T-cell (primary cell): ENCODE measurements around the gene MAIP1. TPM values are rescaled to one million over a fixed set of nuclear protein-coding genes. Genes with fewer than 3 reads are reported as not detected.

ENCODE experiments used
- ATAC-seq, 4 experiments: fragments of 200-7000 bp in 3 of 4; fragments of 150-1000 bp in 1 of 4; cut with Tn5 transposase; replicated peaks in 1 of 4; 1 replicate in 3 of 4; 2 replicates in 1 of 4; pipeline ENCODE4 v1.10.0; 2021; ENCODE audit warnings: moderate library complexity in 3 of 4, mild to moderate bottlenecking in 2 of 4, moderate number of reproducible peaks in 1 of 4
- CTCF ChIA-PET, 2 donors: fragments of 300-600 bp; sonication (Branson Sonifier 250); formaldehyde crosslinking; loops; one replicate each; lab custom pipeline; 2022; ENCODE audit warnings: antibody characterized with exemption in 2 of 2; lab: Charles Lee
- POLR2A ChIA-PET, 2 donors: fragments of 300-600 bp; sonication (Branson Sonifier 250); formaldehyde crosslinking; loops; one replicate each; lab custom pipeline; 2022; ENCODE audit warnings: antibody characterized with exemption in 2 of 2; lab: Charles Lee
- DNase-seq, 35 experiments: peaks; one replicate each; pipeline versions ENCODE4 v3.0.0 to v3.0.0-alpha.2; 2013 to 2023
- H3K27ac ChIP-seq: one replicate; pipeline ENCODE4 v1.5.1; 2013; ENCODE audit warnings: low read length
- H3K27me3 ChIP-seq, 2 experiments: replicated peaks in 1 of 2; 1 replicate in 1 of 2; 2 replicates in 1 of 2; pipeline versions ENCODE4 v1.6.1 to v1.7.0; 2013; ENCODE audit warnings: low read length in 1 of 2, mixed read lengths in 1 of 2; ENCODE audit not compliant: control insufficient read depth in 2 of 2, insufficient read depth in 2 of 2; ENCODE audit errors: extremely low read depth in 1 of 2
- H3K36me3 ChIP-seq, 2 donors: 1 replicate in 1 of 2; 2 replicates in 1 of 2; pipeline versions ENCODE4 v1.6.1 to v1.7.0; 2013; ENCODE audit warnings: low read length in 1 of 2; ENCODE audit not compliant: control insufficient read depth in 2 of 2, insufficient read depth in 1 of 2; ENCODE audit errors: extremely low read depth in 1 of 2
- H3K4me1 ChIP-seq, 2 experiments: 1 replicate in 1 of 2; 2 replicates in 1 of 2; pipeline versions ENCODE4 v1.6.1 to v1.7.0; 2013; ENCODE audit warnings: low read length in 2 of 2, mixed read lengths in 1 of 2; ENCODE audit not compliant: insufficient read depth in 2 of 2, control insufficient read depth in 1 of 2; ENCODE audit errors: extremely low read depth in 1 of 2
- H3K4me3 ChIP-seq, 2 donors: 1 replicate in 1 of 2; 2 replicates in 1 of 2; pipeline versions ENCODE4 v1.5.1 to v1.7.0; 2013; ENCODE audit warnings: mild to moderate bottlenecking in 2 of 2, low read length in 1 of 2, moderate library complexity in 1 of 2; ENCODE audit not compliant: control insufficient read depth in 1 of 2; ENCODE audit errors: extremely low read depth in 1 of 2
- H3K9me3 ChIP-seq: 2 replicates; pipeline ENCODE4 v1.7.0; 2013
- H3K27ac Mint-ChIP-seq, 2 donors: one replicate each; pipeline ENCODE4 v1.8.0; 2020 to 2021; ENCODE audit warnings: mild to moderate bottlenecking in 2 of 2, mixed read lengths in 2 of 2
- H3K27me3 Mint-ChIP-seq, 2 donors: one replicate each; pipeline ENCODE4 v1.8.0; 2021 to 2022; ENCODE audit warnings: mixed read lengths in 2 of 2
- H3K36me3 Mint-ChIP-seq: one replicate; pipeline ENCODE4 v1.8.0; 2021; ENCODE audit warnings: mixed read lengths
- H3K4me1 Mint-ChIP-seq, 3 donors: one replicate each; pipeline ENCODE4 v1.8.0; 2020 to 2022; ENCODE audit warnings: mixed read lengths in 3 of 3, mild to moderate bottlenecking in 1 of 3
- H3K4me3 Mint-ChIP-seq, 3 donors: one replicate each; pipeline ENCODE4 v1.8.0; 2020 to 2022; ENCODE audit warnings: mild to moderate bottlenecking in 3 of 3, mixed read lengths in 3 of 3, moderate library complexity in 3 of 3
- H3K9me3 Mint-ChIP-seq, 3 donors: one replicate each; pipeline ENCODE4 v1.8.0; 2020 to 2022; ENCODE audit warnings: mixed read lengths in 3 of 3
- WGBS: methylation state at CpG from one replicate; pipeline ENCODE4 v1.1.5; 2013; ENCODE audit warnings: missing lambda C conversion rate; ENCODE audit not compliant: insufficient coverage; 5-methylcytosine and 5-hydroxymethylcytosine counted together
- total RNA-seq, 35 experiments: library from RNA in 6 of 35; stranded (reverse) in 6 of 35; fragments of 120-200 nt in 1 of 35; gene quantifications; one replicate each; pipeline versions ENCODE4 v1.2.1 to v1.2.4 and lab custom pipeline; 2013 to 2026

Gene MAIP1
- total RNA-seq, 5 donors from 2014 or later (not counting 1 experiment from before 2014, with no cell fraction given), result 13.9 to 29.6 (median 14.7) TPM

DNA sequence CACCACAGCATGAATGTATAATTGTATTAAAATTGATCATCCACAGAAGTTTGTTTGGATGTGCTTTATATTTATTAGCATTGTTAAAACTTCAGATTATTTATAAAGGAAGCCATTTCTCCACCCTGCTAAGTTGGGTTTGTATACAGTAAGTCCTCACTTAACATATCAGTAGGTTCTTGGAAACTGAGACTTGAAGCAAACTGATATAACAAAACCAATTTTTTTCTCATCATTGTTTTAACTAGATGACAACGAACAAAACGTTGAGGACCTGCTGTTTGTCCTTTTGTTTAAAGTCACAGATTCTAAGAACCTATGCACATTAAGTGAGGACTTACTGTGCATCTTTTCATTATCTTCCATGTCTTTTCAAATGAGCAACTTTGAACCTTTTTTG lies 27.2 kb upstream of the MAIP1 start:
- CTCF ChIA-PET, result interaction anchor here in 1 of 2 donors (0.7 kb wide), 1 partner anchor 546 kb away, joined by 3 read pairs; no protein-coding TSS in a partner anchor
- H3K36me3 ChIP-seq, result peaks cover 0 to 28% of the 10 kb centered on the region in 2 donors
- H3K27me3 ChIP-seq, result no peaks in the 10 kb centered on the region
- Mint-ChIP-seq H3K9me3 (no peaks in the 10 kb centered on the region), H3K27me3 (no peaks in the 10 kb centered on the region), H3K4me3 (no peak overlapping the region), H3K36me3 (peaks cover 30% of the 10 kb centered on the region), H3K4me1 (peaks cover 6 to 10% (median 8%) of the 10 kb centered on the region in 3 donors), H3K27ac (peak overlapping the region; percentile 3 to 61)
- no peaks in the 10 kb centered on the region for H3K9me3 ChIP-seq
- H3K4me1 ChIP-seq, result no peaks in the 10 kb centered on the region
- POLR2A ChIA-PET, result interaction anchor here in 1 of 2 donors (0.5 to 0.7 kb wide), 2 partner anchors 12 to 469 kb away, joined by 5 to 6 read pairs; no protein-coding TSS in a partner anchor
- DNase-seq (no peak), ATAC-seq (no peak)
- WGBS, result 88% methylated on average over 2 of the region's 2 CpGs
- H3K4me3 ChIP-seq, result no peak overlapping the region
- H3K27ac ChIP-seq, result no peak overlapping the region

DNA sequence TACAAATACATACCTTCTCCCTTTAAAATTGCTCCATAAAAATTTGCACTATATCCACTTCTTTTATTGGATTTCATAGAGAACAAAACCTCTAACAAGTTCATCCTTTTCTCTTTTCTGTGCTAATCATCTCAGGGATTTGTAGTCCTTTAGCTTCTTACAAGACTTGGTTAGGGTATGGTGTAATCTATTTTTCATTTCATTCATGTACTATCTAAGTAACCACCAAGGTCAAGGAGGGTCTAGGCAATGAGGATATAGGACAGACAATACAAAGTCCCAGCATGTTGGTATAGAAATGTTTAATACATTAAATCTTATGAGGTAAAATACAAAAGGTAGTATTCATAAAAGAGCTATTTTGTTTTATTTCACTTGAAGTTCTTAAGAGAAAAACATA lies 26.8 kb upstream of the MAIP1 start:
- peak overlapping the region; percentile 3 to 44 for H3K27ac Mint-ChIP-seq

DNA sequence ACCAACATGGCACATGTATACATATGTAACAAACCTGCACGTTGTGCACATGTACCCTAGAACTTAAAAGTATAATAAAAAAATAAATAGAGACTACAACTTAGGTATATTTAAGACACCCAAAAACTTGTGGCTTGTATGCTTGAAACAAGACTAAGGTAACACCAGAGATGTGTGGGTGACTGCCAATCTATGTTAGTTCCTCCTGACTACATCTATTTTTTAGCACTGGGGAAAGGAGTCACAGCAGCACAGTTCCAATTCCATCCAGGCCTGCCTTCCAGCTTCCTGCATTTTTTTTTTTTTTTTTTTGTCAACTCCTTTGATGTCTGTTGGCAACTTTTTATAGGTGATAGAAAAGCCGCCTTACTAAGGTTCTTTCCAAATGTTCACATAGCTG lies 26.1 kb upstream of the MAIP1 start:
- H3K4me1 Mint-ChIP-seq, result peaks cover 0 to 7% (median 5%) of the 10 kb centered on the region in 3 donors
- Histone ChIP-seq H3K4me3 (no peak overlapping the region), H3K27ac (no peak overlapping the region), H3K9me3 (no peaks in the 10 kb centered on the region), H3K27me3 (no peaks in the 10 kb centered on the region), H3K4me1 (no peaks in the 10 kb centered on the region), H3K36me3 (peaks cover 0 to 28% of the 10 kb centered on the region in 2 donors)
- H3K4me3 Mint-ChIP-seq, result no peak overlapping the region
- H3K36me3 Mint-ChIP-seq, result peaks cover 30% of the 10 kb centered on the region
- no peaks in the 10 kb centered on the region for H3K9me3 Mint-ChIP-seq
- POLR2A ChIA-PET, result interaction anchor here in 1 of 2 donors (0.5 kb wide), 1 partner anchor 14 kb away, joined by 3 read pairs; no protein-coding TSS in a partner anchor
- DNase-seq (no peak), ATAC-seq (no peak)
- CTCF ChIA-PET, result no interaction called here
- H3K27me3 Mint-ChIP-seq, result no peaks in the 10 kb centered on the region
- peak overlapping the region; percentile 41 to 45 for H3K27ac Mint-ChIP-seq
- WGBS, result no CpG with 5 or more reads among the region's 2 CpGs

More for the DNA sequence above, 26.8 kb upstream of the MAIP1 start:
- no peaks in the 10 kb centered on the region for H3K9me3 Mint-ChIP-seq
- Histone ChIP-seq H3K9me3 (no peaks in the 10 kb centered on the region), H3K27ac (no peak overlapping the region), H3K4me1 (no peaks in the 10 kb centered on the region), H3K36me3 (peaks cover 0 to 28% of the 10 kb centered on the region in 2 donors), H3K27me3 (no peaks in the 10 kb centered on the region), H3K4me3 (no peak overlapping the region)
- ATAC-seq, result no peak
- no peak overlapping the region for H3K4me3 Mint-ChIP-seq
- peaks cover 6 to 11% (median 10%) of the 10 kb centered on the region in 3 donors for H3K4me1 Mint-ChIP-seq
- ChIA-PET CTCF (interaction anchor here in 1 of 2 donors (0.7 kb wide), 1 partner anchor 546 kb away, joined by 3 read pairs; no protein-coding TSS in a partner anchor), POLR2A (interaction anchor here in 1 of 2 donors (0.5 to 0.7 kb wide), 2 partner anchors 12 to 470 kb away, joined by 5 to 6 read pairs; no protein-coding TSS in a partner anchor)
- peaks cover 30% of the 10 kb centered on the region for H3K36me3 Mint-ChIP-seq
- no peak for DNase-seq
- no peaks in the 10 kb centered on the region for H3K27me3 Mint-ChIP-seq

DNA sequence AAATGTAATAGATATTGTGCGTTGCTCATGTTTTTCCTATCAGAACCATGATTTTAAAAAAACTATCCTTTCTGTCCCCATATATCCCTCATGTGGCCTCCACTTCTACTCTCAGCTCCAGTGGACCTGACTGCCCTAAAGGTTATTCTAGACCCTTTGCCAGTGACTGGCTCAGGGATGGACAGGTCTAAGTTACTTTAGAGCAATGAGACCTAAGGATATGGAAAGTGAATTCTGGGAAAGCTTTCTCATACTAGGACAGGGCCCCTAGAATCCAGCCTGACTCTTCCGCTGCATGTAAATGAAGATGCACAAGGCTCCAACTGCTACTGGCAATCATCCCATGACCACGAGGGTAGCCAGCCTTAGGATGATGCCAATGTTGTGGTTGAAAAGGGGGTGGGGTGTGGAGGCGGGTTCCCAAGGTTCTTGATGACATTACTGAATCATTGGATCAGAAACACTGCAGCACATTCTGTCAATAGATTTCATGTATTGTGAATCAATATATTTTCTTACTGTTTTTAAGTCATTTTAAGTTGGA lies 23.0 kb upstream of the MAIP1 start:
- no peaks in the 10 kb centered on the region for H3K27me3 Mint-ChIP-seq
- no peaks in the 10 kb centered on the region for H3K9me3 Mint-ChIP-seq
- H3K4me1 Mint-ChIP-seq, result peaks cover 0 to 5% (median 3%) of the 10 kb centered on the region in 3 donors
- ChIA-PET CTCF (no interaction called here), POLR2A (no interaction called here)
- WGBS, result 100% methylated on average over 1 of the region's 4 CpGs
- Histone ChIP-seq H3K4me3 (no peak overlapping the region), H3K27ac (no peak overlapping the region), H3K27me3 (no peaks in the 10 kb centered on the region), H3K4me1 (no peaks in the 10 kb centered on the region), H3K9me3 (no peaks in the 10 kb centered on the region), H3K36me3 (peaks cover 0 to 37% of the 10 kb centered on the region in 2 donors)
- no peak overlapping the region for H3K27ac Mint-ChIP-seq
- ATAC-seq, result no peak
- H3K36me3 Mint-ChIP-seq, result peaks cover 16% of the 10 kb centered on the region
- no peak for DNase-seq
- H3K4me3 Mint-ChIP-seq, result no peak overlapping the region

DNA sequence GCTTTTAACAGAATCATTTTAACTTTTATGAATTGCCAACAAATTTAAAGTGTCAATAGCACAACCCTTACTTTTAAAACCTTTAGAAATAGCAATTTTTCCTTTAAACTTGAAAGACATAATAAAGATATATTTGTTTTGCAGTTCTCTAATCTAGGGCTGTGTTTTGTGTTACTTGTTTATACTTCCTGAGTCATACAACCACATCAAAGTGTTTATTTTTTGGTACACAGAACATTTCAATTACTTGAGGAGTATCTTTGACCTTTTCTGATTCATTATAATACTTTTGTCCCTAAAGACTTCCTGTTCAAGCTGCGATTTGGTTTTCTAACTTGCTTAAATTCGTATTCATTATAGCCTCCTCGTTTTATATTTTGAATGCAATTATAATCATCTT lies 21.9 kb upstream of the MAIP1 start:
- no peaks in the 10 kb centered on the region for H3K9me3 ChIP-seq
- Mint-ChIP-seq H3K9me3 (no peaks in the 10 kb centered on the region), H3K27ac (peak overlapping the region; percentile 15 to 28), H3K27me3 (no peaks in the 10 kb centered on the region), H3K4me1 (peaks cover 0 to 3% (median 2%) of the 10 kb centered on the region in 3 donors), H3K36me3 (peaks cover 19% of the 10 kb centered on the region), H3K4me3 (no peak overlapping the region)
- WGBS, result no CpG with 5 or more reads among the region's 3 CpGs
- no peak overlapping the region for H3K27ac ChIP-seq
- ATAC-seq (no peak), DNase-seq (no peak)
- POLR2A ChIA-PET, result interaction anchor here in 1 of 2 donors (0.6 to 0.8 kb wide), 2 partner anchors 17 to 643 kb away, joined by 3 to 7 read pairs; no protein-coding TSS in a partner anchor
- H3K4me3 ChIP-seq, result no peak overlapping the region
- no peaks in the 10 kb centered on the region for H3K27me3 ChIP-seq
- no peaks in the 10 kb centered on the region for H3K4me1 ChIP-seq
- H3K36me3 ChIP-seq, result peaks cover 0 to 38% of the 10 kb centered on the region in 2 donors
- CTCF ChIA-PET, result interaction anchor here in 1 of 2 donors (0.7 kb wide), 1 partner anchor 55 kb away, joined by 3 read pairs; no protein-coding TSS in a partner anchor

DNA sequence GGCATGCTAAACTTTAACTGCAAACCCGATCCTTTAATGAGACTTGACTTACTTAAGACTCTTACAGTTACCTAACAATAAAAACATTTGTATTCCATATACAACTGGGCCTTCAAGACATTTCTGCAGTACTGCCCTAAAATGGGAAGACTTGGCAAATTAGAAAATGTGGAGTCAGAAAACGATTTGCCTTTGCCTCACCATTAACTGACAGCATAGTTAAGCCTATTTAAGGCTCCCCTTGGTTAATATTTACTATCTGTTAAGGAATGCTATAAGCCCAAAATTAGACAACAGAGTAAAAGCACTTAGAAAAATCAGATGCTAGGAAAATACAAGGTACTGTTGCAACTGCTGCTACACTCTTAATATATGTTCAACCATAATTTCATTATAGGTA lies 18.8 kb upstream of the MAIP1 start:
- Histone ChIP-seq H3K4me1 (no peaks in the 10 kb centered on the region), H3K36me3 (peaks cover 0 to 36% of the 10 kb centered on the region in 2 donors), H3K27ac (no peak overlapping the region), H3K9me3 (no peaks in the 10 kb centered on the region), H3K4me3 (no peak overlapping the region), H3K27me3 (no peaks in the 10 kb centered on the region)
- ChIA-PET CTCF (no interaction called here), POLR2A (interaction anchor here in 1 of 2 donors (0.6 kb wide), 1 partner anchor 18 kb away, joined by 4 read pairs; no protein-coding TSS in a partner anchor)
- DNase-seq (no peak), ATAC-seq (no peak)
- no peaks in the 10 kb centered on the region for H3K27me3 Mint-ChIP-seq
- peaks cover 19% of the 10 kb centered on the region for H3K36me3 Mint-ChIP-seq
- no peak overlapping the region for H3K27ac Mint-ChIP-seq
- H3K9me3 Mint-ChIP-seq, result no peaks in the 10 kb centered on the region
- no CpG with 5 or more reads among the region's 2 CpGs for WGBS
- peaks cover 0 to 4% (median 2%) of the 10 kb centered on the region in 3 donors for H3K4me1 Mint-ChIP-seq
- no peak overlapping the region for H3K4me3 Mint-ChIP-seq
